GM21576 (cell line): ENCODE data around the gene COL6A2.

Experiments
- ATAC-seq: cut with Tn5 transposase; IDR thresholded peaks from one replicate; pipeline ENCODE4 v1.9.1; 2021; ENCODE audit warnings: mild to moderate bottlenecking, moderate library complexity; ENCODE audit not compliant: unreplicated experiment

COL6A2 gene

GRCh38 chr21:46111857-46112724 is 14.2 kb downstream of the COL6A2 start:
- no peak for ATAC-seq

GRCh38 chr21:46112725-46113215 is 14.9 kb downstream of the COL6A2 start:
- no peak for ATAC-seq

- ATAC-seq = no peak
Measured at GRCh38 chr21:46113497-46114176, 15.7 kb downstream of the COL6A2 start.

- ATAC-seq = no peak
Measured at GRCh38 chr21:46114963-46115362, 17.1 kb downstream of the COL6A2 start.

GRCh38 chr21:46115441-46116188 is 17.7 kb downstream of the COL6A2 start:
- no peak for ATAC-seq

- ATAC-seq = no peak
Measured at GRCh38 chr21:46116189-46116775, 18.4 kb downstream of the COL6A2 start.

- ATAC-seq = no peak
Measured at GRCh38 chr21:46116776-46117585, 19.1 kb downstream of the COL6A2 start.

GRCh38 chr21:46117586-46118315 is 19.8 kb downstream of the COL6A2 start:
- no peak for ATAC-seq

- ATAC-seq = no peak
Measured at GRCh38 chr21:46118316-46119143, 20.6 kb downstream of the COL6A2 start.

GRCh38 chr21:46119144-46119636 is 21.3 kb downstream of the COL6A2 start:
- no peak for ATAC-seq

GRCh38 chr21:46119637-46120271 is 21.8 kb downstream of the COL6A2 start:
- no peak for ATAC-seq

- no peak for ATAC-seq
Measured at GRCh38 chr21:46120301-46121285, 22.7 kb downstream of the COL6A2 start.

- no peak for ATAC-seq
Measured at GRCh38 chr21:46121286-46122221, 23.6 kb downstream of the COL6A2 start.

GRCh38 chr21:46122237-46122671 is 24.3 kb downstream of the COL6A2 start:
- no peak for ATAC-seq
